ENCODE data around the gene GBE1.

GBE1 gene

GRCh38 chr3:81472600-81473362 lies 288.7 kb downstream of the GBE1 start:
- no peak for DNase-seq (ENCODE audit: low read depth in 2 of 3, low spot score in 1 of 3)

DNA sequence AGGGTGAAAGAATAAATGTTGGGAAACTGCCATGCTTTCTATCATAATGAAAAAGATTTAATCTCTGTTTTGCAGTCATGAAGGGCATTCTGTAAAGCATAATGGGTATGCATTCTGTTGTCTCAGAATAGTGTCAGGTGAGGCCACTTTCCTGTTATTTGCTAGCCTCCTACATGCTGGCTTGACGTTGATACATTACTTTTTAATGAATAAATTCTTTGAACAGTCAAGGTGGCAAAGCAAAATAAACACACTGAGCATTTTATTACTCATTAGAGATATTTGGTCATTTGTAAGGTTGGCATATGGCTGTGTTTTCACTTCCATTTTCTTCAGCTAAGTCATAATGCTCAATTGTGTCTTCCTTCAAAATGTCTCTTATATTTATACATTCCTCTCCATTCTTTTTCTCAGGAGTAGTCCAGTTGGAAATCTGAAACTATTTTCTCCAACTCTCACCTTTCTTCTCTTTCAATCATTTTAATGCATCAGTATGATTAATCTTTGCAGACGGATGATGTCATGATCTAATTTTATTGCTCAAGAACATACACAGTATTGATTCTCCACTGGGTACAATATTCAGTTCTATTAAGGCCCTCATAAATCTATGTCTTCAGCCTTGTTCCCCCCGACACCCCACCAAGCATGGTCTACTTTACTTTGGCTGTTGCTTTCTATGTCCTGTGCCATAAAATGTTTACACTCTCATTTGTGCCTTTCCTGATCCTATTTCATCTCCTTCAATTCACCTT lies 290.7 kb downstream of the GBE1 start:
- DNase-seq (ENCODE audit: low read depth in 2 of 3, low spot score in 1 of 3), result no peak

GRCh38 chr3:81468391-81468790 lies 293.1 kb downstream of the GBE1 start:
- no peak for DNase-seq (ENCODE audit: low read depth in 2 of 3, low spot score in 1 of 3)

- DNase-seq (ENCODE audit: low read depth in 2 of 3, low spot score in 1 of 3), result no peak
These were observed 295.3 kb downstream of the GBE1 start for GRCh38 chr3:81466201-81466560.

DNA sequence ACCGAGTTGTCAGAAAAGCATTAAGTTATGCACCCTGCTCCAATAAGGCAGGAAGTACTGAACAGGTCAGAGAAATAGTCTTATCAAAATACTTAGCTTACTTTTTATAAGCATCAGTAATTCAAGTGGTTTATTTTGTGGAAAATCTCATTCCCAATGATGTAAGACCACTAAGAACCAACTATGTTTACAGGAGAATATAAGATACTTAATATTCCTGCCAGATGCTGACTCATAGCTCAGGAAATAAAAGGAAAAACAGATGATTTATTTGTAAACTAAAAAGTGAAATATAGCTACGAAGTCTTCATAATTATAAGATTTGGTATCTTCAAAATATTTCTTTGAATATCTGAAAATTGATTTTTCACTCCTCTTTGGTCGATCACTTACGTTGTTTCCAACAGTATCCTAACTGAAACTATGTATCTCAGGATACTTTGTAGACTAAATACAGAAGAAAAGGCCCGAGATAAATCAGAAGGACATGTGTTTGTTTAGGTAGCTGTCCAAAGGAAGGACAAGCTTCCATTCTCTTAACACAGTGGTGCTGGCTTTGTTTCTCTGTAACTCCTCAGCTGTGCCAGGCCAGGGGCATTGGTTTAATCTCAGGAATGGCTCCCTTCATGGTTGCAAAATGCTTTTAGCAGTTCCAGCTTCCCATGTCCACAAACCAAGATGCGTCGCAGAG lies 295.8 kb downstream of the GBE1 start:
- no peak for DNase-seq (ENCODE audit: low read depth in 2 of 3, low spot score in 1 of 3)

- DNase-seq (ENCODE audit: low read depth in 2 of 3, low spot score in 1 of 3), result no peak
These were observed 297.7 kb downstream of the GBE1 start for GRCh38 chr3:81463781-81464180.

GRCh38 chr3:81462921-81463320 lies 298.5 kb downstream of the GBE1 start:
- DNase-seq (ENCODE audit: low read depth in 2 of 3, low spot score in 1 of 3), result no peak

DNA sequence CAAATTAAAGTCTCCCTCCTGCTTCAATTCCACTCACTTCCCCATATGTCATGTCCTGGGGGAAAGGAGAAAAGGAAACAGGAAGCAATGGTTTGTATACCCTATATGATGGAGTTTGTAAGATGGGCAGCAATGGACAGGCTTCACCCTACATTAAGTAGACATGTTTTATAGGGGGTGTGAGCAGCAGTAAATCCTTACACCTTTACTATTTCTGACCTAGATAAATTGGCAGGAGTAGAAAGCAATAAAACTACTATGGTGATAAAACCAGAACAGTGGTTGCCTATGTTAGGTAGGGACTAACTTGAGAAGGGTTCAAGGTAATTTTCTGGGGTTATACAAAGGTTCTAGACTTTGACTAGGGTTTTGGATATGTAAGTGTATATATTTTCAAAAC lies 301.7 kb downstream of the GBE1 start:
- DNase-seq (ENCODE audit: low read depth in 2 of 3, low spot score in 1 of 3), result no peak

GRCh38 chr3:81452418-81452817 lies 309.0 kb downstream of the GBE1 start:
- no peak for DNase-seq (ENCODE audit: low read depth in 2 of 3, low spot score in 1 of 3)

GRCh38 chr3:81451611-81452010 lies 309.8 kb downstream of the GBE1 start:
- DNase-seq (ENCODE audit: low read depth in 2 of 3, low spot score in 1 of 3), result no peak

DNA sequence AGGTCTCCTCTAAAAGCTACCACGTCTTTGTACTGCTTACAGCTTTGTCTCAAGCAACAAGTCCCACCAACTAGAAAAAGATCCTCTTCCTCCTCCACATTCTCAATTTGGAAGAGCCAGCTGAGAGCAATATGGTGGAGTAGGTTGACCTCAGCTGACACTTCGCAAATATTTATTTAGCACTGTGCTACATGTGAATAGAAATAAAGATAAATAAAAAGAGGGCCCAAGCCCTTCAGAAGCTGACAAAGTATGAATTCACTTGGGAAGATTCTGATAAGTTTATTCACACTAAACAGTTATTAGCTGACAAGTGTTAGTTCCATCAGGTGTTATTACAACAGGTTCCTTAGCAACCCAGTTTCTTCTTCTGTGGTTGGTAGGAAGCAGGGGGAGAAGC lies 310.3 kb downstream of the GBE1 start:
- no peak for DNase-seq (ENCODE audit: low read depth in 2 of 3, low spot score in 1 of 3)

DNA sequence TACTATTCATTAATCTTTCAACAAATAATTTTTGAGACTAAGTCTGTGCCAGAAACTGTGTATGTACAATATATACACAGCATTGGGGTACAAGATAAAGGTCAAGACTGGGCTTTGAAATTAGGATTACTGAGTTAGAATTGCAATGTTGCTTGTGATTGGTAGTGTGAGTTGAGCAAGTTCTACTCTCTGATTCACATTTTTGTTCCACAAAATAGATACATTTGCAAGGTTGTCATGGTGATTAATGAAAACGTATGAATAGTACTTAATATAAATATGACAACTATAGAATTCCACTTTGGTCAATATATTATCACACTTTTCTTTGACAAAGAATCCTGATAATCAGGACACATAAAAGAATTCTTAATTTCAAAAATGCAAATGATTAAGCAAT lies 314.6 kb downstream of the GBE1 start:
- DNase-seq (ENCODE audit: low read depth in 2 of 3, low spot score in 1 of 3), result no peak

- no peak for DNase-seq (ENCODE audit: low read depth in 2 of 3, low spot score in 1 of 3)
These were observed 315.7 kb downstream of the GBE1 start for GRCh38 chr3:81445712-81446111.

- no peak for DNase-seq (ENCODE audit: low read depth in 2 of 3, low spot score in 1 of 3)
These were observed 316.5 kb downstream of the GBE1 start for GRCh38 chr3:81444817-81445460.

DNA sequence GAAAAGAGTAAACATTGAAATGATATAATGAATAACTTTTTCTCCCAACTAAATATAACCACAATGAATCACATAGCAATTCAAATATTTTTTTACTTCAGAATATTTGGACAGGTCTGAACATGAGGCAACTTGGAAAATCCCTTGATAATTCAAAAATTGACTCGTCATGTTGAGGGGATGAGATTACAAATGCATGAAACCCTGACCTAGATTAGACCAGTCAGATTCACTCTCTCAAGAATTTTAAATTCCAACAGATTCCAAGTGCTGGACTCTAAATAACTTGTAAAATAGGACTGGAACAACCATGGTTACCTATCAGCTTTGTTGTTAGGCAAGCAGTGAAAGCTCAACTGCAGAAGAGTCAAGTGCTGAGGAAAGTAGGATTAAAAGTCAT lies 317.5 kb downstream of the GBE1 start:
- DNase-seq (ENCODE audit: low read depth in 2 of 3, low spot score in 1 of 3), result no peak

DNA sequence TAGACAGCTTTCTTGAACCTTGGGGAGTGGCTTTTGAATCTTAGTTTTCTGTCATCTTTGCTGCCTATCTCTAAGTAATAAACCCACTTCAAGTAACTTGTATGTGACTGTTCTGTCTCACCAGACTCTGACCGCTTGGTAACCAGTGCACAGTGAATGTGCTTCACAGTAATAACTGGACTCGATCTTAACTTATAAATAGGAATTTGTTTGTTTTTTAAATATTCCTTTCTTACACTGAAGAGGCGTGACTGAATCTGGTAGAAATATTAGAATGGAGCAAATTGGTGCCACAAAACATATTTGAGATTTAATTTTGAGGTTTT lies 318.0 kb downstream of the GBE1 start:
- DNase-seq (ENCODE audit: low read depth in 2 of 3, low spot score in 1 of 3), result no peak

DNA sequence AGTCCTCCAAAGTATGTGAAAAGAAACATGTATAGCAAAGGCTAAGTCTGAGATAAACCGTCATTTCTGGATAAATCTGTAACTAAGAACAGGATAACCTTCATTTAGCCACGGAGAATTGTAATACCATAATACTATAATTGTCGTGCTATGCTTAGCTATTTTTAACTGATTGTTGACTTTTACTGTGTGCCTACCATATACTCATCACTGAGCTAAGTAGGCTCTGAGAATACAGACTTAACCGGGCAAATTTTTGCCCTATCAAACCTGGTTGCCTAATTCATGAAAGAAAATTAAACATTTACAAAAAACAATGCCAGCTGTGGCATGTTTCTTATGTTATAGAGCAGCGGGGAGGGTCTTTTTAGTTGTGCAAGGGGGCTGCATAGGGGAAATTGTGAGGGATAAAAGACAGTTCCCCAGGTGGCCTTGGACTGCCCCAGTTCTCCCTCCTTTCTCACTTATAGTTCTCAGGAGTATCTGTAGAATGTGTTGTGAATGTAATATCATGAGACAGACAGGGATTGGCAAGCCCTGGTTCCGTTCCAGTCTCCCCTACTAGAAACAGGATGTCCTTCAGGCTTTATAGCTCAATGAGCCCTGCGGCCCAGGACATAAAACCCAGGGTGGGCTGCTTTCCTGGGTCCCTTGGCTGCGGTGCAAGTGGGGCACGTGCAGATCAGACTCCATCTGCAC lies 318.5 kb downstream of the GBE1 start:
- DNase-seq (ENCODE audit: low read depth in 2 of 3, low spot score in 1 of 3), result no peak

- DNase-seq (ENCODE audit: low read depth in 2 of 3, low spot score in 1 of 3), result no peak
These were observed 320.8 kb downstream of the GBE1 start for GRCh38 chr3:81440661-81441060.
